SK-N-SH (cell line): ENCODE measurements around the gene ADK. TPM values are rescaled to one million over a fixed set of nuclear protein-coding genes. Genes with fewer than 3 reads are reported as not detected.

Experiments used
- CHD2 ChIP-seq: fragments of 150-350 bp; IDR thresholded peaks from 2 replicates; pipeline ENCODE4 v1.6.1; 2018; ENCODE audit warnings: low read length; ENCODE audit not compliant: partially characterized antibody
- ELF1 ChIP-seq: IDR thresholded peaks from 2 replicates; pipeline ENCODE4 v1.4.0; 2012
- EP300 ChIP-seq, 2 experiments: IDR thresholded peaks; 2 replicates each; pipeline versions ENCODE4 v1.4.0 to v1.6.1; 2012; ENCODE audit warnings: borderline replicate concordance in 1 of 2, low read depth in 1 of 2, low read length in 1 of 2
- EZH2phosphoT487 ChIP-seq: fragments of 200-600 bp; sonication (generic); IDR thresholded peaks from 2 replicates; pipeline ENCODE4 v1.6.1; 2017; ENCODE audit warnings: low read depth, mixed run types, mild to moderate bottlenecking, antibody characterized with exemption, moderate library complexity, borderline replicate concordance
- FOXJ3 ChIP-seq: sonication (generic); formaldehyde crosslinking; IDR thresholded peaks from 2 replicates; pipeline ENCODE4 v1.5.1; 2020; ENCODE audit warnings: mild to moderate bottlenecking, missing genetic modification reagents
- FOXM1 ChIP-seq: IDR thresholded peaks from 2 replicates; pipeline ENCODE4 v1.4.0; 2012; ENCODE audit warnings: low read depth, mild to moderate bottlenecking
- GABPA ChIP-seq: IDR thresholded peaks from 2 replicates; pipeline ENCODE4 v1.4.0; 2012; ENCODE audit warnings: low read depth, mild to moderate bottlenecking
- GATA2 ChIP-seq: sonication (generic); formaldehyde crosslinking; IDR thresholded peaks from 2 replicates; pipeline ENCODE4 v1.5.0; 2020; ENCODE audit warnings: mild to moderate bottlenecking, missing genetic modification reagents
- JUND ChIP-seq: IDR thresholded peaks from 2 replicates; pipeline ENCODE4 v1.4.0; 2012
- MAX ChIP-seq: IDR thresholded peaks from 2 replicates; pipeline ENCODE4 v1.4.0; 2012; ENCODE audit warnings: low read depth
- MEF2A ChIP-seq: IDR thresholded peaks from 2 replicates; pipeline ENCODE4 v1.4.0; 2012; ENCODE audit warnings: low read depth, borderline replicate concordance
- NFIC ChIP-seq: IDR thresholded peaks from 2 replicates; pipeline ENCODE4 v1.4.0; 2012; ENCODE audit warnings: borderline replicate concordance
- NRF1 ChIP-seq: IDR thresholded peaks from 2 replicates; pipeline ENCODE4 v1.6.1; 2012; ENCODE audit warnings: low read depth, mild to moderate bottlenecking, low read length
- PBX3 ChIP-seq: IDR thresholded peaks from 2 replicates; pipeline ENCODE4; 2012
- RAD21 ChIP-seq: IDR thresholded peaks from 2 replicates; pipeline ENCODE4 v1.6.1; 2012; ENCODE audit warnings: mild to moderate bottlenecking, low read length
- RCOR1 ChIP-seq: fragments of 150-350 bp; IDR thresholded peaks from 2 replicates; pipeline ENCODE4 v1.6.1; 2017; ENCODE audit warnings: antibody characterized with exemption, low read length
- REST ChIP-seq: IDR thresholded peaks from 2 replicates; pipeline ENCODE4 v1.6.1; 2012; ENCODE audit warnings: mild to moderate bottlenecking, low read depth, low read length, moderate library complexity
- RFX5 ChIP-seq: IDR thresholded peaks from 2 replicates; pipeline ENCODE4 v1.6.1; 2012; ENCODE audit warnings: mild to moderate bottlenecking, improper control_type of control experiment, low read length
- RXRA ChIP-seq: IDR thresholded peaks from 2 replicates; pipeline ENCODE4 v1.4.0; 2012; ENCODE audit warnings: low read depth, mild to moderate bottlenecking, borderline replicate concordance
- SIN3A ChIP-seq: IDR thresholded peaks from 2 replicates; pipeline ENCODE4 v1.6.1; 2012; ENCODE audit warnings: low read depth, mild to moderate bottlenecking, low read length, moderate library complexity, borderline replicate concordance
- SMC3 ChIP-seq: IDR thresholded peaks from 2 replicates; pipeline ENCODE4 v1.6.1; 2012; ENCODE audit warnings: low read depth, low read length, improper control_type of control experiment
- TAF1 ChIP-seq: IDR thresholded peaks from 2 replicates; pipeline ENCODE4 v1.6.1; 2012; ENCODE audit warnings: low read depth, mild to moderate bottlenecking, low read length, moderate library complexity, borderline replicate concordance
- TCF12 ChIP-seq: IDR thresholded peaks from 2 replicates; pipeline ENCODE4 v1.4.0; 2012
- TEAD4 ChIP-seq: IDR thresholded peaks from 2 replicates; pipeline ENCODE4 v1.4.0; 2012; ENCODE audit warnings: mild to moderate bottlenecking, borderline replicate concordance; ENCODE audit not compliant: insufficient read depth
- YY1 ChIP-seq: IDR thresholded peaks from 2 replicates; pipeline ENCODE4 v1.4.0; 2012; ENCODE audit warnings: low read depth, mild to moderate bottlenecking
- polyA plus RNA-seq, 3 experiments: library from polyadenylated mRNA; depleted of rRNA; stranded (reverse); fragments of >200 nt; gene quantifications; 2 replicates each; pipeline ENCODE4 v1.2.3, GENCODE V29; 2012
- TF ChIP-seq, protein P1 (sequence below): fragments of 150-350 bp; IDR thresholded peaks from 2 replicates; pipeline ENCODE4 v1.6.1; 2017; ENCODE audit warnings: antibody characterized with exemption, low read length, low read depth, borderline replicate concordance

ADK gene
- polyA plus RNA-seq, 1 of the 3 experiments (the other 2 are of a cell fraction): 25.1 TPM

GRCh38 chr10:74432841-74433594 is 282.0 kb downstream of the ADK start (continued):
- TF ChIP-seq RCOR1 (peak; percentile 33; the same call in 1 of the 2 replicates), JUND (peak; percentile 30; the same call in 1 of the 2 replicates), NFIC (no peak), RAD21 (no peak), YY1 (no peak), TEAD4 (0 out of 2 replicates have a peak, but pooled peaks have one; percentile 25), TAF1 (no peak), GABPA (no peak), FOXM1 (0 out of 2 replicates have a peak, but pooled peaks have one; percentile 15), PBX3 (peak; percentile 68), TCF12 (peak; percentile 54; the same call in 1 of the 2 replicates), MEF2A (no peak), FOXJ3 (CRISPR knock-in tag) (0 out of 2 replicates have a peak, but pooled peaks have one; percentile 46), CHD2 (no peak), EZH2phosphoT487 (no peak), GATA2 (peak; percentile 67), MAX (no peak), SMC3 (no peak), NRF1 (no peak), REST (no peak), ELF1 (no peak), EP300 (IDR thresholded peaks at IDR 0.05; ENCODE audit: borderline replicate concordance in 1 of 2, low read depth in 1 of 2, low read length in 1 of 2) (0 out of 4 replicates have a peak, but pooled peaks of 1 of the 2 experiments have one; percentile 8), RXRA (no peak), RFX5 (no peak), SIN3A (no peak)
- TF ChIP-seq, protein P1, sequence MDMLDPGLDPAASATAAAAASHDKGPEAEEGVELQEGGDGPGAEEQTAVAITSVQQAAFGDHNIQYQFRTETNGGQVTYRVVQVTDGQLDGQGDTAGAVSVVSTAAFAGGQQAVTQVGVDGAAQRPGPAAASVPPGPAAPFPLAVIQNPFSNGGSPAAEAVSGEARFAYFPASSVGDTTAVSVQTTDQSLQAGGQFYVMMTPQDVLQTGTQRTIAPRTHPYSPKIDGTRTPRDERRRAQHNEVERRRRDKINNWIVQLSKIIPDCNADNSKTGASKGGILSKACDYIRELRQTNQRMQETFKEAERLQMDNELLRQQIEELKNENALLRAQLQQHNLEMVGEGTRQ: peak; percentile 42; the same call in 1 of the 2 replicates
